Measurements from ENCODE around the gene HS6ST3.

Gene HS6ST3

DNA sequence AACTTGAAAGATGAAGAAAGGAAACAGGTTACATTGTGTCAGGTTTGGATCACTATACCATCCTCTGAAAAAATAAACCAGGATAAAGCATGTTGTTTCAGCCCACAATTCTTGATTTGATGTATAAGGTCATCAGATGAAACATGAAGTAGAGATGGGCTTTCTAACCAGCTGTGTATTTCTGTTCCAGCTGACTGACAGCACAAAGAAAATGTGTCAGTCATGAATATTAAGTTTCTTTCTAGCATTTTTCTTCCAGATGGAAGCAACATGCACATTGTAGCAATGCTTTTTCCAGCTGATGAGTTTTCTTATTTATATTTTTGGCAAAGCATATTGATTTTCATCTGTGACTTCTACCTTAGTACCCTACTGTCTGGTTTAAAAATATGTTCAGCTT, 704.8 kb downstream of the HS6ST3 start:
- peak; percentile 20 for DNase-seq (ENCODE audit: low read depth)

- DNase-seq (ENCODE audit: low read depth) = no peak
Observed at GRCh38 chr13:96795670-96796069, 705.8 kb downstream of the HS6ST3 start.

DNA sequence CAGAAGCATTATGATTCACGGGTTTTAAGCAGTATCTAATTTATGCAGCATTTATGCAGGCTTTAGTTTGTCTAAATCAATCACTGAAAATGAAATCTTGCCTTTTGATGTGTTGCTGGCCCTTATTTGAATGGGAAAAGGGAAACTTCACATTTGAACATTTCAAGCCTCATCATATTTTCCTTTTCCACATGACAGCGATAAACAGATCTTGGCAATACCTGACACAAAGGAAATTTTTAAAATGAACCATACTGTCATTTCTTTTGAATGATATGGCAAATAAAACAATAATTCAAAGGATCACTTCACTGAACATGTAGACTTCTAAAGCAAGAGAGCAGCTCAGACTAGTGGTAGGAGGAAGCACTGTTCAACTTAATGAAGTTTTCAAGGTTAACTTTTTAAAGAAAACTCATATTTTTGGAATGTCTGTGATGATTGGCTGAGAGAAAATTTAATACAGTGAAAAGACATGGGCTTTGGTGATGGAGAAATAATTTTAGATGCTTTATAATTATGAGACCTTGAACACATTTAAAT, 706.3 kb downstream of the HS6ST3 start:
- peak; percentile 18 for DNase-seq (ENCODE audit: low read depth)

DNA sequence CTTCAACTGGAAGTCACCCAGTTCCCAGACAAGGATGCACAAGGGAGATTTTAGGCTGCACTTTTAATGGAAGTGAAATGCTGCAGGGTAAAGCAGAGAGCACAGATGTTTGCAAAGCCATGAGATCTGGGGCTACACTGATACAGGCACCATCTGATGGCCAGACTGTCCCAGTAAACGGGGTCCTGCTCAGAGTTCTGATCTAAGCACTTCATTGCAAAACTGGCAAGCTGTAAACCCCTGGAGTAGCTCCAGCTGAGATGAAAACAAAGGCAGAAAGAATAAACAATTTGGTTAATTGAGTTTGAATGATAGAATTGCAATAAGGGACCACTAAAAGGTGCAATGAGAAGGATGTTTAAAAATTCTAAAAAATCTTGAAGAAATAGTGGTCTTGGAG, 707.2 kb downstream of the HS6ST3 start:
- DNase-seq (ENCODE audit: low read depth) = no peak

DNA sequence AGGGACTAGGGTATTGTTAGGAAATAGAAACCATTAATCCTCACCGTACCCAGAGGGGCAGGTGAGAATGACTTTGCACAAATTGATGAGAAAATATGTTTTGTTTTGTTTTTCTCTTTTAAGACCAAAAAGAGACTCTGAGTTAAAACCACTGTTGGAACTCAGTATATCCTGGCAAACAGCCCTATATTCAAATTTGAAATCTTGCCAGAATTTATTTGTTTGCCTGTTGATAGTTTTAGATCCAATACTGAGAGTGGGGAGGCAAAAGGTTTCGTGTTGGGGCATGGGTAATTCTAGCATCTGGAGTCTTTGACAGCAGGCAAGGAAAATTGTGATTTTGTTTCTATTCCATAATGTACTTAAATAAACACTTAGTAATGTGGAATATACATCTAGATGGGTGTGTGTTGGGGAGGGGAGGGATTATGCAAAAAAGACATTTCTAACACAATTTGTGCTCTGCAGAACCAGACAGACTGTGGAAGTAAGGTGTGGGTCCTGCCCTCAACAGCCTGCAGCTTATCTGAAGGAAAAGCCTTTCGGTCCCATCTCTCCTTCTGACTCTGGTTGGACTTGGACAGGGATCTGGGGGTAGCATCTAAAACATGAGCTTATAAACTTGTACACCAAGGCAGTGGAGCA, 713.7 kb downstream of the HS6ST3 start:
- DNase-seq (ENCODE audit: low read depth) = no peak

DNA sequence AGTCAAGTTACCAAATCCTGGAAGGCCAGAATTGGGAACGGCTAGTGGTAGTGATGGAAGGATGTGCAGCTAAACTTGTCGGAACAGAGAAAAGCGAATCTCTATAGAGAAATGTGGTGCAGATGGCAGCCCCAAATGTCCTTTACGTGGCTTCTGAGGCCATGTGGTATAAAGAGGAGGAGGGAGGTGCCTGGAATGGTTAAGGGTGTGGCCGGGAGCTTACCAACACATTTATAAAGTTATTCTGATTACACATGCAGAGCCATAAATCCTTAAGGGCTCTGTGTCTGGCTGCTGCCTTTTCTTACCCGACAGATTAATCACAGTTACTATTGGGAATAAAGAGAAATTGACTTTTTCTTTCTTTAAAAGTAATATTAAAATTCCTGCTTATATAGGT, 714.3 kb downstream of the HS6ST3 start:
- DNase-seq (ENCODE audit: low read depth) = no peak

DNA sequence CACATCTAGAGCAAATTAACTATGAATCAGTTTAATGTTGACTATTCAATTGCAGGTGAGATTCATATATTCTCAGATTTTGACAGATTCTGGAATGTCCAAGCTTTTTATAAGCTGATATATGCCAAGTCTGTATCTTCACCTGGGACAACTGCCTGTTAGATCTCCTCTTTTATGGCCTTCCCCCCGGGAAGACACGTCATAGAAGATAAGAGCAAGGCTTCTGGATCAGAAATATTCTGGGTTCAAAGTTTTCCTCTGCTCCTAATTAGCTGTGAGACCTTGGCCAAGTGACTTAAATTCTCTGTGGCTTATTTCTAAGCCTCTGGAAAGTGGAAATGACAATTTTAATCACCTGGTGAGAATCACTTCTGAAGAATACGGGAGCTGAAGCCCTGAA, 716.8 kb downstream of the HS6ST3 start:
- no peak for DNase-seq (ENCODE audit: low read depth)

DNA sequence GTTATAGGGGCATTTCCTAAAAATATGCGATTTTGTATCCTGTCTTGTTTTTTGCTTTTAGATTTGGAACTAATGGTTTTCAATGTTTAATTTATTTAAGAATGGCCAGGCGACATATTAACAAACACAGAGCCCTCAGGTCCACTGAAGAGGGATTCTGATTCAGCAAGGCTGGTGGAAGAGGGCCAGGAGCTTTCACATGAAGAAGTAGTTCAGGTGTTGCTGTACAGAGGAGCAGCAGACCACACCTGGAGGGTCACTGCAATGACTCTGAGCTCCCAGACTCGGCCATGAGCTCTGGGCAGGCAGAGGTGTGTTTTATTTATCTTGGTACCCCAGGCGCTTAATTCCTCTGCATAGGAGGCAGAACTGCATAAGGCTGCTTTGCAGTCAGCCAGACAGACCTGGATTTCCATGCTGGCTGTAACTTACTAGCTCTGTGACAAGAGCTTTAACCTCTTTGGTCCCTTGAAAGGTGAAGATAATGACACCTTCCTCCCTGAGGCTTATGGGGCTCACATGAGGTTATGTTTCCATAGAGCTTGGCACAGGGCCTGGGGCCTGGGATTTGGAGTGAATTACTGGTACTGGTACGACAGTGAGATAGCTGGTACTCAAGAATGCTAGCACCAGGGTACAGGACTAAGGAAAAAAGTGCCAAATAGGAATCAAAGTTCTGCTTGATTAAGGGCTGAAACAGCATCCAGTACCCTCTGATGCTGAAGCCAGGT, 719.6 kb downstream of the HS6ST3 start:
- no peak for DNase-seq (ENCODE audit: low read depth)

DNA sequence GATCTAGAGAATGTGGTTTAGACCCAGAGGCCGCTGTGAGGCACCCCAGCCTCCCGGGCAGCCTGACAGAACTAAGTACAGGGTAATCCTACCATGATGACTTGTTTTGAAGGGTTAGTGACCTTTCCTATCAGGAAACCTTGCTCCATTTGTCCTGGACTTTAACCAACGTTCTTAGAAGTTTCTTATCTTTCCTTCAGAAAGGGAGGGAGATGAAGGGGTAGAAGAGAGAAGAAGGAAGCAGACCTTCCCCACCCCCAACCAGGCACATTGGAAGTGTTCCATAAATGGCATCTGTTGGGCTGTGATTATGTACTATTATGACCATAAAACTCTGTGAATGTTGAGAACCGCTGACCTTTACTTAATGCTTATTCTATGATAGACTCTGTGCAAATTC, 720.2 kb downstream of the HS6ST3 start:
- DNase-seq (ENCODE audit: low read depth) = no peak

- no peak for DNase-seq (ENCODE audit: low read depth)
Observed at GRCh38 chr13:96811049-96811448, 721.1 kb downstream of the HS6ST3 start.

- DNase-seq (ENCODE audit: low read depth) = peak; percentile 91
Observed at GRCh38 chr13:96816261-96816660, 726.4 kb downstream of the HS6ST3 start.

DNA sequence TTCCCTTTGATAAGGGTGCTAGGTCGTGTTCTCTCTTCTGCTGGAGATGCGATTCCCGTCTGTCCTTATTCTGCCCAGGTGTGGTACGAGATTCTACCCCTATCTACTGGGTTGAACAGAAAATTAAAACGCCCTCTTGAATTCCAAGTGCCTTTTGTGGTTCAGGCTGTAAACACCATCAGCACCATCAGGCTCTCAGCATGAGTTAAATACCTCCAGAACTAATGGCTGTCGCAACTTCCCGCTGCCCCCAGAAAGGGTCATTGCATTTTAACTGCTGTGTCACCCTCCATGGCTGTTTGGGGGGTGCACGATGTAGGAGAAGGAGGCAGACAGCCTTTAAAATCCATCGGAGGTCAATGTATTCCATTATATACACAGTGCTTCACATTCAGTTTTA, 727.0 kb downstream of the HS6ST3 start:
- DNase-seq (ENCODE audit: low read depth) = peak; percentile 18

GRCh38 chr13:96817336-96817941, 727.5 kb downstream of the HS6ST3 start:
- DNase-seq (ENCODE audit: low read depth) = peak; percentile 12

- no peak for DNase-seq (ENCODE audit: low read depth)
Observed at GRCh38 chr13:96819375-96819774, 729.5 kb downstream of the HS6ST3 start.

GRCh38 chr13:96821381-96821780, 731.5 kb downstream of the HS6ST3 start:
- peak; percentile 63 for DNase-seq (ENCODE audit: low read depth)

GRCh38 chr13:96821971-96822370, 732.1 kb downstream of the HS6ST3 start:
- DNase-seq (ENCODE audit: low read depth) = no peak

DNA sequence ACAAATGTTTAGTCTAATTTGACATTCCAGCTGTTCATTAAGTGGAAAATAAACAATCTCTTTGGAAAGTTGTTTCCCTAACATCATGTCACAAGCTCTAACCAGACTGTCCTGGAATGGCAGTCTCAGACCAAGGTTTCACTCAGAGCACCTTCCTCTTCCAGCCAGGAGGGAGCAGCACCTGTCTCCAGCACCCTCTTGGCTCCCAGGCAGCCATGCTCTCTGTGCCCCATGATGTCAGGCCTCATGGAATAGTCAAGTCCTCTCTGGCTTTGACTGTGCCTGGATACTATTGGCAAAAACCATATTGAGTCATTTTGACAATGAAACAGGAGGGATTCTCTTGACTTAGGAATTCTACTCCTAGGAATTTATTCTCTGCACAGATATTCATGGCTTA, 733.0 kb downstream of the HS6ST3 start:
- peak; percentile 21 for DNase-seq (ENCODE audit: low read depth)

- no peak for DNase-seq (ENCODE audit: low read depth)
Observed at GRCh38 chr13:96824140-96824539, 734.2 kb downstream of the HS6ST3 start.

DNA sequence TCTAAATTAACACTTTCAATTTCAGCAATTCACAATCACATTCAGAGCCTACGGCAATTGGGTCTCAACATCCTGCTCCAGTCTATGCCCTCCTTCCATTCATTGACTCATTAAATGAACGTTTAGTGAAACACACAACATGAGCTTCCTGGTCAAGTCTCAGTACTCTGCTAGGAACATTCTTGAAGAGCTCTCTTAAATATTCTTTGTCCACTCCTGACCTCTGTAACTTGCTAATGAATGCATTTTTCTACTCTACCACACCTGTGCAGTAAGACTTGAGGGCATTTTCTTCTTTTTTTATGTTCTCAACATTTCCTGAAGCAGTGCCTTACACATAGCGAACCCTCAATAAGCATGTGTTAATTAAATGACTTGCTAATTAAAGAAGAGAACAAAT, 735.7 kb downstream of the HS6ST3 start:
- no peak for DNase-seq (ENCODE audit: low read depth)

DNA sequence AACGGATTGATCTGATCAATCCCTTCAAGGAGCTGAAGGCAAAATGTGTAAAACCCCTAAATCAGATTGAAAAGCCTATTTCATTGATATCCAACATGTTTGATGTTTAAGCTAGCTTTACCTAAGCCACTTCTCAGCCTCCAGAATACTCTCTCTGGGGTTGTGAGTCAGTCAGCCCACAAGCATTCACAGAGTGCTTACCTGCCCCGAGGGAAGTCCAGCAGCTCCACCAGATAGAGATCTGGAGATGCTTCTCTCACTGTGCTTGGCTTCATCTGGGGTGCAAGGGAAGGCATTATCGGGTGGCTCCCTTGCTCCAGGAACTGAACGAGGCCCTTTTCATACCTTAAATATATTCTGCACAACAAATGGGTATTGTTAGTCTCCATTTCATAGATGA, 744.7 kb downstream of the HS6ST3 start:
- no peak for DNase-seq (ENCODE audit: low read depth)

DNA sequence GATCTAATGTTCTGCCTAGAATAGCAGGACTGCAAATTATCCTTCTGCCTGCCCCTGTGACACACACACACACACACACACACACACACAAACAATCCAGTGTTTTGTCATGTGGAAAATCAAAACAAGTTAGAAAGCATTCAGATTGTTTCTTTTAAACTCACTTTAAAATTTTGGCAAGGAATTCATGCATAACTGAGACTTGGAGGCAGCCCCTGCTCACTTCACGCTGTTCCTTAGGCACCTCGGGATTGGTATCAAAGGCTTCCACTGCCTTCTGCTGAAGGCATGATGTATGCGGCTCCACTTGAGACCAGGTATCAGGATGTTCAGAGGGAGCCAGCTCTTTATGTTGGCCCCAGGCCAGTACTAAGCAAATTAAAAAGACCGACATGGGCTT, 745.6 kb downstream of the HS6ST3 start:
- DNase-seq (ENCODE audit: low read depth) = peak; percentile 6

DNA sequence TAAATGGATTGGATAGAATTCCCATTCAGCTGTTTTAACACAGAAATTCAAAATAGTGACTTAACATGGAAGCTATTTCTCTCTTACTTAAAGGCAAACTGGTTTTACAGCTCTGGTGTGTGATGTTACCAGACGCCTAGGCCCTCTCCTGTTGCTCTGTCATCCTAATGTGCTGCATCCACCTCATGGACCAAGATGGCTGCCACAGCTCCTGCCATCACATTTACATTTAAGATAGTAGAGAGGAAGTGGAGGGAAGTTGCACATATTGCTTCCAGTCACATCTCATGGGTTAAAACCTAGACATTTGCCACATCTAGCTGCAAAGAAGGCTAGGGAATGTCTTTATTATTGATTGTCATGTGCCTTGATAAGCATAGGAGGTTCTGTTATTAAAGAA, 746.8 kb downstream of the HS6ST3 start:
- no peak for DNase-seq (ENCODE audit: low read depth)

GRCh38 chr13:96837809-96838208, 747.9 kb downstream of the HS6ST3 start:
- no peak for DNase-seq (ENCODE audit: low read depth)

Data from fibroblast of gingiva (primary cell).